ENCODE results near the gene DIAPH1.

Gene DIAPH1

DNA sequence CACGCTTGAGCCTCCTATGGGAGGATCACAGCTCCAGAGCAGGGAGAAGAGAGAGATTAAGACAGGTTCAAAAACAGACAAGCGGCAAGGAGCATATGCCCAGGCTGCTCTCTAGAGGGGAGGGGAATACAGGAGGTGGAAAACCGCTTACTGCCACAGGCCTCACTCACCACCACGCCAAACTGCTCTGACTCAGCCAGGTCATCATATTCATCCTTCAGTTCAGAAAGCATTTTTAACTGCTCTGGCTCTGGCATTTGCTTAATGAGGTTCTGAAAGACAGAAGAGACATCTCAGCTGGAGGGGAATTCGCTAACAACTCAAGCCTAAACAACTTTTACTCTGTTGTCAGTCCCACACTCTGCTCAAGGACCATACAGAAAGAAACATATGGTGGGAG is 89.8 kb downstream of the DIAPH1 start:
- peaks cover 38 to 81% of the 10 kb centered on the region in 2 experiments for H3K36me3 ChIP-seq (ENCODE audit: control insufficient read depth in 2 of 2, insufficient read depth in 1 of 2, low read length in 2 of 2)
- ChIA-PET CTCF (interaction anchor here (0.5 to 10.9 kb wide), 4 partner anchors 26 to 136 kb away, joined by 3 to 160 read pairs (median 4); partner anchors contain the start of genes PCDHGA10, PCDHGA11 and PCDHGB7), POLR2A (no interaction called here)
- peaks cover 3% of the 10 kb centered on the region; the same call in 1 of the 2 replicates for H3K4me1 ChIP-seq (ENCODE audit: control insufficient read depth, insufficient read depth, low read length)
- H3K27ac ChIP-seq (ENCODE audit: extremely low read depth, low read depth, low read length): no peak overlapping the region
- TF ChIP-seq ZNF521 (tag by site-specific recombination; IDR thresholded peaks at IDR 0.05): no peak
- no peak for TF ChIP-seq ZNF501 (tag by site-specific recombination; IDR thresholded peaks at IDR 0.05)
- TF ChIP-seq ZNF645 (tag by site-specific recombination; IDR thresholded peaks at IDR 0.05): no peak
- no peak for TF ChIP-seq ZNF169 (tag by site-specific recombination; IDR thresholded peaks at IDR 0.05)
- no peak for TF ChIP-seq ZNF785 (tag by site-specific recombination; IDR thresholded peaks at IDR 0.05)
- TF ChIP-seq ZNF768 (tag by site-specific recombination; IDR thresholded peaks at IDR 0.05): no peak
- no peak for TF ChIP-seq ZNF48 (tag by site-specific recombination; IDR thresholded peaks at IDR 0.05)
- no peaks in the 10 kb centered on the region for H3K9me3 ChIP-seq (ENCODE audit: control insufficient read depth, insufficient read depth, low read depth, low read length)
- no peak overlapping the region for H3K4me3 ChIP-seq (ENCODE audit: low read depth, low read length)

GRCh38 chr5:141528291-141528984 is 90.4 kb downstream of the DIAPH1 start:
- no peaks in the 10 kb centered on the region for H3K9me3 ChIP-seq (ENCODE audit: control insufficient read depth, insufficient read depth, low read depth, low read length)
- peaks cover 33 to 81% of the 10 kb centered on the region in 2 experiments for H3K36me3 ChIP-seq (ENCODE audit: control insufficient read depth in 2 of 2, insufficient read depth in 1 of 2, low read length in 2 of 2)
- no peak for TF ChIP-seq SALL2 (tag by site-specific recombination; IDR thresholded peaks at IDR 0.05; ENCODE audit: borderline replicate concordance)
- no peak for TF ChIP-seq RBAK (tag by site-specific recombination; IDR thresholded peaks at IDR 0.05)
- TF ChIP-seq, protein P1, sequence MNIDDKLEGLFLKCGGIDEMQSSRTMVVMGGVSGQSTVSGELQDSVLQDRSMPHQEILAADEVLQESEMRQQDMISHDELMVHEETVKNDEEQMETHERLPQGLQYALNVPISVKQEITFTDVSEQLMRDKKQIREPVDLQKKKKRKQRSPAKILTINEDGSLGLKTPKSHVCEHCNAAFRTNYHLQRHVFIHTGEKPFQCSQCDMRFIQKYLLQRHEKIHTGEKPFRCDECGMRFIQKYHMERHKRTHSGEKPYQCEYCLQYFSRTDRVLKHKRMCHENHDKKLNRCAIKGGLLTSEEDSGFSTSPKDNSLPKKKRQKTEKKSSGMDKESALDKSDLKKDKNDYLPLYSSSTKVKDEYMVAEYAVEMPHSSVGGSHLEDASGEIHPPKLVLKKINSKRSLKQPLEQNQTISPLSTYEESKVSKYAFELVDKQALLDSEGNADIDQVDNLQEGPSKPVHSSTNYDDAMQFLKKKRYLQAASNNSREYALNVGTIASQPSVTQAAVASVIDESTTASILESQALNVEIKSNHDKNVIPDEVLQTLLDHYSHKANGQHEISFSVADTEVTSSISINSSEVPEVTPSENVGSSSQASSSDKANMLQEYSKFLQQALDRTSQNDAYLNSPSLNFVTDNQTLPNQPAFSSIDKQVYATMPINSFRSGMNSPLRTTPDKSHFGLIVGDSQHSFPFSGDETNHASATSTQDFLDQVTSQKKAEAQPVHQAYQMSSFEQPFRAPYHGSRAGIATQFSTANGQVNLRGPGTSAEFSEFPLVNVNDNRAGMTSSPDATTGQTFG (tag by site-specific recombination; IDR thresholded peaks at IDR 0.05; ENCODE audit: borderline replicate concordance): no peak
- TF ChIP-seq ZNF426 (tag by site-specific recombination; IDR thresholded peaks at IDR 0.05): no peak
- TF ChIP-seq PRDM4 (tag by site-specific recombination; IDR thresholded peaks at IDR 0.05): no peak
- no peak for TF ChIP-seq ZNF629 (tag by site-specific recombination; IDR thresholded peaks at IDR 0.05)
- no peak for TF ChIP-seq ZNF521 (tag by site-specific recombination; IDR thresholded peaks at IDR 0.05)
- no peak for TF ChIP-seq SCRT2 (tag by site-specific recombination; IDR thresholded peaks at IDR 0.05)
- peaks cover 3% of the 10 kb centered on the region; the same call in 1 of the 2 replicates for H3K4me1 ChIP-seq (ENCODE audit: control insufficient read depth, insufficient read depth, low read length)
- H3K27ac ChIP-seq (ENCODE audit: extremely low read depth, low read depth, low read length): no peak overlapping the region
- CTCF ChIA-PET: interaction anchor here (0.5 to 10.9 kb wide), 9 partner anchors 26 to 610 kb away, joined by 3 to 160 read pairs (median 4); partner anchors contain the start of genes PCDHGA10, PCDHGA11, PCDHGB7 and PCDHGC3
- POLR2A ChIA-PET: no interaction called here
- H3K4me3 ChIP-seq (ENCODE audit: low read depth, low read length): no peak overlapping the region

DNA sequence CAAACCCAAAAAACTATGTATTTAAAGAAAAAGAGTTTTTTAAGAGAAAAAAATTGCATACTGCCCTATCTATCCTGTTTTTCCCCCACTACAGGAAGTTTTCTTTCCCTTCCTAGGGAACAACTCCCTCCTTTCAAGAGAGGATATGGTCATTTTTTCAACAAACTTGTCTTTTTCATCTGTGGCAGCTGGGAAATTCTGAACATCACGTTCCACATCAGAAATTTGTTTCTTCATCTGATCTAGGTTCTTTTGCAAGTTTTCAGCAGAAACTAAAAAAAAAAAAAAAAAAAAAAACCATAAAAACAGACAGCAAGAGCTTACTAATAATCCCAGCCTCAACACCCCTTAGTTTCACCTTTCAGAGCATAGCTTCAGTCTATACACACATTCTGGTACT is 91.4 kb downstream of the DIAPH1 start:
- CTCF ChIA-PET: interaction anchor here (0.6 to 10.9 kb wide), 8 partner anchors 30 to 365 kb away, joined by 3 to 160 read pairs (median 10); partner anchors contain the start of genes PCDHGA10, PCDHGA11, PCDHGA12 and PCDHGB5
- H3K27ac ChIP-seq (ENCODE audit: extremely low read depth, low read depth, low read length): no peak overlapping the region
- peaks cover 29 to 81% of the 10 kb centered on the region in 2 experiments for H3K36me3 ChIP-seq (ENCODE audit: control insufficient read depth in 2 of 2, insufficient read depth in 1 of 2, low read length in 2 of 2)
- no peaks in the 10 kb centered on the region for H3K9me3 ChIP-seq (ENCODE audit: control insufficient read depth, insufficient read depth, low read depth, low read length)
- peaks cover 3% of the 10 kb centered on the region; the same call in 1 of the 2 replicates for H3K4me1 ChIP-seq (ENCODE audit: control insufficient read depth, insufficient read depth, low read length)
- POLR2A ChIA-PET: interaction anchor here (0.6 kb wide), 1 partner anchor 178 kb away, joined by 3 read pairs; no protein-coding TSS in a partner anchor
- no peak overlapping the region for H3K4me3 ChIP-seq (ENCODE audit: low read depth, low read length)
- TF ChIP-seq ZNF335 (tag by site-specific recombination; conservative IDR thresholded peaks at IDR 0.05) (no peak), HIC1 (tag by site-specific recombination; IDR thresholded peaks at IDR 0.05) (no peak), ZNF311 (tag by site-specific recombination; IDR thresholded peaks at IDR 0.05; ENCODE audit: borderline replicate concordance) (no peak), MYNN (tag by site-specific recombination; IDR thresholded peaks at IDR 0.05; ENCODE audit: borderline replicate concordance) (no peak), ZNF629 (tag by site-specific recombination; IDR thresholded peaks at IDR 0.05) (no peak), ZNF394 (tag by site-specific recombination; IDR thresholded peaks at IDR 0.05; ENCODE audit: borderline replicate concordance) (no peak), ZNF169 (tag by site-specific recombination; IDR thresholded peaks at IDR 0.05) (no peak), ZNF174 (tag by site-specific recombination; IDR thresholded peaks at IDR 0.05) (no peak), PRDM1 (tag by site-specific recombination; IDR thresholded peaks at IDR 0.05) (no peak), ZNF658 (tag by site-specific recombination; IDR thresholded peaks at IDR 0.05) (no peak)
